CD14-positive monocyte (primary cell): Measurements from ENCODE around the gene ELF4. TPM values are rescaled to one million over a fixed set of nuclear protein-coding genes. Genes with fewer than 3 reads are reported as not detected.
A peak's percentile ranks its signal among the peaks of the same experiment; 100 is the strongest.

Source experiments
- DNase-seq, 3 donors: peaks; one replicate each; pipeline ENCODE4 v3.0.0-alpha.2; 2011 to 2022
- H2AFZ ChIP-seq: 2 replicates; pipeline ENCODE4 v1.6.0; 2012; ENCODE audit warnings: mild to moderate bottlenecking, low read depth, low read length, inconsistent platforms; ENCODE audit not compliant: insufficient read depth, poor library complexity, severe bottlenecking
- H3K27ac ChIP-seq, 2 donors: 1 replicate in 1 of 2; 2 replicates in 1 of 2; pipeline ENCODE4 v1.5.1; 2012 to 2013; ENCODE audit warnings: low read length in 2 of 2, control low read depth in 1 of 2, inconsistent platforms in 1 of 2, low read depth in 1 of 2, mild to moderate bottlenecking in 1 of 2
- H3K27me3 ChIP-seq, 2 donors: one replicate each; pipeline versions ENCODE4 v1.6.0 to v1.6.1; 2011 to 2013; ENCODE audit warnings: low read length in 2 of 2; ENCODE audit not compliant: control insufficient read depth in 2 of 2, insufficient read depth in 2 of 2
- H3K36me3 ChIP-seq, 2 donors: replicated peaks in 1 of 2; 1 replicate in 1 of 2; 2 replicates in 1 of 2; pipeline versions ENCODE4 v1.5.1 to v1.6.1; 2012 to 2013; ENCODE audit warnings: low read length in 2 of 2, control low read depth in 1 of 2, inconsistent platforms in 1 of 2, mild to moderate bottlenecking in 1 of 2; ENCODE audit not compliant: insufficient read depth in 2 of 2, control insufficient read depth in 1 of 2
- H3K4me1 ChIP-seq, 2 donors: 1 replicate in 1 of 2; 2 replicates in 1 of 2; pipeline versions ENCODE4 v1.5.1 to v1.6.1; 2012 to 2013; ENCODE audit warnings: low read length in 2 of 2, control low read depth in 1 of 2, inconsistent platforms in 1 of 2, mild to moderate bottlenecking in 1 of 2, moderate library complexity in 1 of 2; ENCODE audit not compliant: insufficient read depth in 2 of 2, control insufficient read depth in 1 of 2
- H3K4me2 ChIP-seq: replicated peaks from 2 replicates; pipeline ENCODE3; 2012; ENCODE audit warnings: low read length, moderate library complexity, mild to moderate bottlenecking; ENCODE audit not compliant: poor library complexity, severe bottlenecking; ENCODE audit errors: extremely low read depth
- H3K4me3 ChIP-seq, 3 experiments: fragments of 200-600 bp in 1 of 3; sonication (generic) in 1 of 3; replicated peaks in 1 of 3; 1 replicate in 2 of 3; 2 replicates in 1 of 3; pipeline ENCODE4 v1.5.1; 2011 to 2013; ENCODE audit warnings: low read length in 3 of 3, mild to moderate bottlenecking in 3 of 3, control low read depth in 2 of 3, low read depth in 2 of 3, inconsistent platforms in 1 of 3, moderate library complexity in 1 of 3
- H3K79me2 ChIP-seq: 2 replicates; pipeline ENCODE4 v1.6.0; 2012; ENCODE audit warnings: mild to moderate bottlenecking, control low read depth, inconsistent platforms, low read length, moderate library complexity; ENCODE audit not compliant: insufficient read depth
- H3K9ac ChIP-seq: 2 replicates; pipeline ENCODE4 v1.6.0; 2017; ENCODE audit warnings: low read length, mild to moderate bottlenecking; ENCODE audit not compliant: insufficient read depth, poor library complexity, severe bottlenecking
- H3K9me3 ChIP-seq, 2 donors: replicated peaks in 1 of 2; 1 replicate in 1 of 2; 2 replicates in 1 of 2; pipeline versions ENCODE4 v1.5.1 to v1.6.1; 2012 to 2013; ENCODE audit warnings: low read length in 2 of 2, control low read depth in 1 of 2; ENCODE audit not compliant: control insufficient read depth in 1 of 2, insufficient read depth in 1 of 2
- H4K20me1 ChIP-seq: 2 replicates; pipeline ENCODE4 v1.6.0; 2012; ENCODE audit warnings: mild to moderate bottlenecking, low read length, control low read depth, moderate library complexity; ENCODE audit not compliant: insufficient read depth
- H3K27ac Mint-ChIP-seq, 7 donors: one replicate each; pipeline ENCODE4 v1.8.0; 2020; ENCODE audit warnings: mild to moderate bottlenecking in 7 of 7, mixed read lengths in 7 of 7, moderate library complexity in 6 of 7, inconsistent platforms in 2 of 7
- H3K27me3 Mint-ChIP-seq, 3 donors: one replicate each; pipeline ENCODE4 v1.8.0; 2021 to 2022; ENCODE audit warnings: low read depth in 3 of 3, mild to moderate bottlenecking in 3 of 3, mixed read lengths in 3 of 3, moderate library complexity in 3 of 3, inconsistent platforms in 1 of 3
- H3K36me3 Mint-ChIP-seq, 2 donors: one replicate each; pipeline ENCODE4 v1.8.0; 2020; ENCODE audit warnings: mixed read lengths in 2 of 2, inconsistent platforms in 1 of 2, mild to moderate bottlenecking in 1 of 2
- H3K4me1 Mint-ChIP-seq: one replicate; pipeline ENCODE4 v1.8.0; 2020; ENCODE audit warnings: mild to moderate bottlenecking, mixed read lengths
- H3K4me3 Mint-ChIP-seq, 2 donors: one replicate each; pipeline ENCODE4 v1.8.0; 2020; ENCODE audit warnings: mild to moderate bottlenecking in 2 of 2, mixed read lengths in 2 of 2, moderate library complexity in 1 of 2
- H3K9me3 Mint-ChIP-seq, 7 donors: one replicate each; pipeline ENCODE4 v1.8.0; 2020 to 2022; ENCODE audit warnings: mixed read lengths in 7 of 7, mild to moderate bottlenecking in 6 of 7, moderate library complexity in 6 of 7, inconsistent platforms in 2 of 7
- WGBS: methylation state at CpG from one replicate; pipeline ENCODE4 v1.1.5; 2013; ENCODE audit warnings: missing lambda C conversion rate; ENCODE audit not compliant: insufficient coverage; 5-methylcytosine and 5-hydroxymethylcytosine counted together
- intact Hi-C, 2 donors: fragments of 100-400 bp; cut with micrococcal nuclease; formaldehyde crosslinking; loops; one replicate each; pipeline versions ENCODE4 v1.15.0 to v1.15.1; 2023
- polyA plus RNA-seq, 3 donors: library from polyadenylated mRNA; depleted of rRNA in 1 of 3; unstranded in 2 of 3; stranded (reverse) in 1 of 3; fragments of 300-500 nt in 2 of 3; fragments of >200 nt in 1 of 3; fragmentation: Illumina TruSeq in 2 of 3; gene quantifications; 1 replicate in 2 of 3; 2 replicates in 1 of 3; pipeline ENCODE4 v1.2.3, GENCODE V29; 2012 to 2021
- TF ChIP-seq, protein P1 (sequence below): fragments of 200-600 bp; IDR thresholded peaks from one replicate; pipeline ENCODE4 v1.8.0; 2022; ENCODE audit warnings: antibody characterized with exemption, mild to moderate bottlenecking

ELF4 gene
- polyA plus RNA-seq, 3 donors = 10.4 to 68.6 (median 20.5) TPM

DNA sequence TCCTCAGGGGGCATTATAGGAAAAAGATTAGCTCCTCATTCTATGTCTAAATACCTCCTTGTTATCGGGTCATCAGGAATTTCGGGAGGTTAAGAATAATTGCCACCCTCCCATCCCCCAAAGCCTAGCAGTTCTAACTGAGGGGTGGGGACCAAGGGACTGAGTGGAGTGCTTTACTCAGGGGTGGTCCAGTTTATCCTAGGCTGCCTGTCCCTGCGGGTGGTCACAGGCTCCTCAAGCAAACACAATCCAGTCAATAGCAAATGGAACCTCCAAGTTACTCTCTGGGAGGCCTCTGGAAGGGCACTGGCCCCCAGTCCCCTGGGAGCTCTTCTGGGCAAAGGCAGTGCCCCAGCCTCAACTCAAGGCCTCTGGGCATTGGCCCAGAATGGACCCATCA, 6.7 kb downstream of the ELF4 start:
- Histone ChIP-seq H3K4me3 (no peak overlapping the region), H3K4me1 (peaks cover 72 to 81% of the 10 kb centered on the region in 2 donors), H3K79me2 (peaks cover 100% of the 10 kb centered on the region), H3K27ac (no peak overlapping the region), H4K20me1 (peaks cover 98% of the 10 kb centered on the region), H2AFZ (no peak overlapping the region), H3K27me3 (no peaks in the 10 kb centered on the region), H3K4me2 (no peak overlapping the region), H3K36me3 (peaks cover 5% of the 10 kb centered on the region in 2 donors), H3K9me3 (no peaks in the 10 kb centered on the region), H3K9ac (no peak overlapping the region)
- TF ChIP-seq, protein P1, sequence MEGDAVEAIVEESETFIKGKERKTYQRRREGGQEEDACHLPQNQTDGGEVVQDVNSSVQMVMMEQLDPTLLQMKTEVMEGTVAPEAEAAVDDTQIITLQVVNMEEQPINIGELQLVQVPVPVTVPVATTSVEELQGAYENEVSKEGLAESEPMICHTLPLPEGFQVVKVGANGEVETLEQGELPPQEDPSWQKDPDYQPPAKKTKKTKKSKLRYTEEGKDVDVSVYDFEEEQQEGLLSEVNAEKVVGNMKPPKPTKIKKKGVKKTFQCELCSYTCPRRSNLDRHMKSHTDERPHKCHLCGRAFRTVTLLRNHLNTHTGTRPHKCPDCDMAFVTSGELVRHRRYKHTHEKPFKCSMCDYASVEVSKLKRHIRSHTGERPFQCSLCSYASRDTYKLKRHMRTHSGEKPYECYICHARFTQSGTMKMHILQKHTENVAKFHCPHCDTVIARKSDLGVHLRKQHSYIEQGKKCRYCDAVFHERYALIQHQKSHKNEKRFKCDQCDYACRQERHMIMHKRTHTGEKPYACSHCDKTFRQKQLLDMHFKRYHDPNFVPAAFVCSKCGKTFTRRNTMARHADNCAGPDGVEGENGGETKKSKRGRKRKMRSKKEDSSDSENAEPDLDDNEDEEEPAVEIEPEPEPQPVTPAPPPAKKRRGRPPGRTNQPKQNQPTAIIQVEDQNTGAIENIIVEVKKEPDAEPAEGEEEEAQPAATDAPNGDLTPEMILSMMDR = no peak
- Mint-ChIP-seq H3K36me3 (peaks cover 20 to 26% of the 10 kb centered on the region in 2 donors), H3K9me3 (peaks cover 0 to 2% (median 0%) of the 10 kb centered on the region in 7 donors), H3K4me1 (peaks cover 82% of the 10 kb centered on the region), H3K27me3 (peaks cover 0 to 14% (median 1%) of the 10 kb centered on the region in 3 donors), H3K4me3 (no peak overlapping the region), H3K27ac (no peak overlapping the region)
- intact Hi-C loops = no loop called here
- no peak for DNase-seq
- no CpG with 5 or more reads among the region's 3 CpGs for WGBS

DNA sequence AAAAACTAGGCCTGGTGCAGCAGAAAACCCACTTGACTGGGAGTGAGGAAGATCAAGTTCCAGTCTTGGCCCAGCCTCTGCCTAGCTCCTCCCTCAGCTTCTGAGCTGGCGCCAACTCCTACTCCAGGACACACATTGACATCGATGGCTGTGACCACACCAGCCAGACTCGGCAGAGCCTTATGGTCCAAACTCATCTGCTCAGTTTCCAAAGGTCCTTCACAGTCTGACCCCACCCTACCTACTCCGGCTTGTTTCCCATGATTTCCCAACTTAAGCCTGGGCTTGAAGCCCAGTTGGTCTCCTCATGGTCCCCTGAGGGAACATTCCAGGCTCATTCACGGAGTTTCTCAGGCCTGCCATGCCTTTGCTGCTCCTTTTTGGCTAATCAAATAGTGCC, 10.1 kb downstream of the ELF4 start:
- H2AFZ ChIP-seq = no peak overlapping the region

More for the DNA sequence above, 10.1 kb downstream of the ELF4 start:
- intact Hi-C loops = no loop called here
- peaks cover 98% of the 10 kb centered on the region for H4K20me1 ChIP-seq
- H3K9me3 ChIP-seq = no peaks in the 10 kb centered on the region
- no peaks in the 10 kb centered on the region for H3K36me3 ChIP-seq
- DNase-seq = no peak
- TF ChIP-seq, protein P1 = no peak
- H3K36me3 Mint-ChIP-seq = peaks cover 9% of the 10 kb centered on the region in 2 donors
- H3K4me3 Mint-ChIP-seq = no peak overlapping the region
- peaks cover 75% of the 10 kb centered on the region for H3K4me1 Mint-ChIP-seq
- 69% methylated on average over 2 of the region's 5 CpGs for whole genome bisulfite sequencing
- H3K27ac ChIP-seq = peak overlapping the region in 1 of 2 donors; percentile 42
- H3K27ac Mint-ChIP-seq = peak overlapping the region in 4 of 7 donors; percentile 10 to 81 (median 56)
- peaks cover 0 to 2% (median 0%) of the 10 kb centered on the region in 7 donors for H3K9me3 Mint-ChIP-seq
- no peak overlapping the region for H3K4me3 ChIP-seq
- H3K27me3 Mint-ChIP-seq = peaks cover 0 to 11% (median 0%) of the 10 kb centered on the region in 3 donors
- peaks cover 53 to 70% of the 10 kb centered on the region in 2 donors for H3K4me1 ChIP-seq
- peaks cover 100% of the 10 kb centered on the region for H3K79me2 ChIP-seq
- H3K4me2 ChIP-seq = no peak overlapping the region
- no peaks in the 10 kb centered on the region for H3K27me3 ChIP-seq
- H3K9ac ChIP-seq = no peak overlapping the region
